ENCODE measurements around the gene KLK10. TPM values are rescaled to one million over a fixed set of nuclear protein-coding genes. Genes with fewer than 3 reads are reported as not detected.

Gene KLK10
- total RNA-seq, 1 experiment from 2014 or later = 3.2 TPM

GRCh38 chr19:51016798-51017683, 2.5 kb downstream of the KLK10 start (continued):
- peak; percentile 100 for TF ChIP-seq PRDM15 (CRISPR knock-in tag; IDR thresholded peaks at IDR 0.05)
- TF ChIP-seq E2F4 (CRISPR knock-in tag; IDR thresholded peaks at IDR 0.05; ENCODE audit: borderline replicate concordance, low read depth) = 0 out of 2 replicates have a peak, but pooled peaks have one; percentile 25
- 0 out of 2 replicates have a peak, but pooled peaks have one; percentile 29 for TF ChIP-seq FOXK1 (CRISPR knock-in tag; IDR thresholded peaks at IDR 0.05)
- peak; percentile 64; the same call in 1 of the 2 replicates for TF ChIP-seq E2F5 (CRISPR knock-in tag; IDR thresholded peaks at IDR 0.05)
- TF ChIP-seq ZNF263 (CRISPR knock-in tag; IDR thresholded peaks at IDR 0.05; ENCODE audit: low read depth) = no peak
- peak; percentile 57; the same call in 1 of the 2 replicates for TF ChIP-seq ZBTB21 (CRISPR knock-in tag; IDR thresholded peaks at IDR 0.05; ENCODE audit: borderline replicate concordance)
- TF ChIP-seq ZNF512 (CRISPR knock-in tag; IDR thresholded peaks at IDR 0.05; ENCODE audit: borderline replicate concordance) = 0 out of 2 replicates have a peak, but pooled peaks have one; percentile 38
- peak; percentile 81 for TF ChIP-seq CTCF (IDR thresholded peaks at IDR 0.05)
- TF ChIP-seq ESRRA (CRISPR knock-in tag; IDR thresholded peaks at IDR 0.05; ENCODE audit: borderline replicate concordance) = no peak
- TF ChIP-seq SMAD4 (CRISPR knock-in tag; IDR thresholded peaks at IDR 0.05) = 0 out of 2 replicates have a peak, but pooled peaks have one; percentile 57

- H3K27ac Mint-ChIP-seq = peak overlapping the region; percentile 28; the same call in 1 of the 2 replicates
- peak overlapping the region; percentile 45 for H3K4me3 Mint-ChIP-seq
- ATAC-seq (no peak), DNase-seq (ENCODE audit: low spot score) (no peak)
- TF ChIP-seq IRF2 (CRISPR knock-in tag; IDR thresholded peaks at IDR 0.05; ENCODE audit: borderline replicate concordance, low read depth) = no peak
- no peak for TF ChIP-seq SOX15 (CRISPR knock-in tag; IDR thresholded peaks at IDR 0.05)
- no peak for TF ChIP-seq MLX (CRISPR knock-in tag; IDR thresholded peaks at IDR 0.05)
- TF ChIP-seq NFYB (CRISPR knock-in tag; conservative IDR thresholded peaks at IDR 0.05; ENCODE audit: low read depth) = no peak
- no peak for TF ChIP-seq ATF2 (CRISPR knock-in tag; IDR thresholded peaks at IDR 0.05; ENCODE audit: borderline replicate concordance, low read depth)
- no peak for TF ChIP-seq JAZF1 (CRISPR knock-in tag; IDR thresholded peaks at IDR 0.05)
- no peak for TF ChIP-seq TCF7 (CRISPR knock-in tag; IDR thresholded peaks at IDR 0.05; ENCODE audit: low read depth)
- TF ChIP-seq NR2C2 (CRISPR knock-in tag; IDR thresholded peaks at IDR 0.05) = no peak
- TF ChIP-seq ATF3 (CRISPR knock-in tag; conservative IDR thresholded peaks at IDR 0.05) = no peak
- ChIA-PET CTCF (interaction anchor here (0.9 to 8.5 kb wide), 8 partner anchors 14 to 324 kb away, joined by 3 to 347 read pairs (median 30); partner anchors contain the start of gene KLK8), POLR2A (interaction anchor here (0.6 kb wide), 1 partner anchor 460 kb away, joined by 3 read pairs; no protein-coding TSS in a partner anchor)
- H3K36me3 Mint-ChIP-seq = no peaks in the 10 kb centered on the region
- H3K4me1 Mint-ChIP-seq = peaks cover 9% of the 10 kb centered on the region
- no peaks in the 10 kb centered on the region for H3K9me3 Mint-ChIP-seq
- H3K27me3 Mint-ChIP-seq (ENCODE audit: low read depth) = peaks cover 60% of the 10 kb centered on the region
Measured at GRCh38 chr19:51015691-51016267, 3.7 kb downstream of the KLK10 start.

All from WTC11 (cell line).